ENCODE results near the gene TCF4. TPM values are rescaled to one million over a fixed set of nuclear protein-coding genes. Genes with fewer than 3 reads are reported as not detected.

The TCF4 gene
- polyA plus RNA-seq, 1 of the 3 experiments (the other 2 are of a cell fraction), result 39.1 TPM

GRCh38 chr18:55338978-55339650 lies 248.9 kb downstream of the TCF4 start (continued):
- TF ChIP-seq CTCF (IDR thresholded peaks at IDR 0.05), result peak; percentile 49
- peak; percentile 78 for TF ChIP-seq MXI1 (IDR thresholded peaks at IDR 0.05; ENCODE audit: low read depth, low read length)
- no peak for TF ChIP-seq RXRA (IDR thresholded peaks at IDR 0.05; ENCODE audit: borderline replicate concordance, low read depth)
- TF ChIP-seq SIN3A (IDR thresholded peaks at IDR 0.05; ENCODE audit: borderline replicate concordance, low read depth, low read length), result no peak
- TF ChIP-seq EZH2phosphoT487 (IDR thresholded peaks at IDR 0.05; ENCODE audit: borderline replicate concordance, low read depth), result no peak
- TF ChIP-seq NRF1 (IDR thresholded peaks at IDR 0.05; ENCODE audit: low read depth, low read length), result no peak

GRCh38 chr18:55337908-55338521 lies 250.0 kb downstream of the TCF4 start:
- TF ChIP-seq FOXJ3 (CRISPR knock-in tag; IDR thresholded peaks at IDR 0.05) (no peak), MXI1 (IDR thresholded peaks at IDR 0.05; ENCODE audit: low read depth, low read length) (0 out of 2 replicates have a peak, but pooled peaks have one; percentile 6), USF2 (IDR thresholded peaks at IDR 0.05; ENCODE audit: borderline replicate concordance, low read depth, low read length) (no peak), MAX (IDR thresholded peaks at IDR 0.05; ENCODE audit: low read depth) (peak; percentile 15; the same call in 1 of the 2 replicates)
- DNase-seq, result no peak
- Histone ChIP-seq H3K36me3 (replicated peaks in 1 of 2; ENCODE audit: control insufficient read depth in 1 of 2, insufficient read depth in 2 of 2, low read length in 1 of 2) (peaks cover 0 to 2% of the 10 kb centered on the region in 2 experiments), H2AFZ (ENCODE audit: low read depth) (peak overlapping the region; percentile 57), H4K20me1 (ENCODE audit: insufficient read depth) (no peaks in the 10 kb centered on the region), H3K4me2 (peak overlapping the region; percentile 86), H3K27me3 (ENCODE audit: insufficient read depth) (no peaks in the 10 kb centered on the region), H3K4me3 (ENCODE audit: low read depth in 2 of 2, low read length in 1 of 2) (peak overlapping the region; percentile 21 to 53), H3K27ac (ENCODE audit: low read depth in 2 of 2, low read length in 1 of 2) (peak overlapping the region; percentile 82 to 98), H3F3A (replicated peaks; ENCODE audit: insufficient read depth) (peaks cover 26% of the 10 kb centered on the region), H3K9me3 (no peaks in the 10 kb centered on the region), H3K9me2 (no peaks in the 10 kb centered on the region), H3K9ac (peak overlapping the region; percentile 57; the same call in 1 of the 2 replicates), H3K79me2 (ENCODE audit: insufficient read depth) (peaks cover 34% of the 10 kb centered on the region), H3K4me1 (ENCODE audit: control insufficient read depth in 1 of 2, insufficient read depth in 2 of 2, low read depth in 1 of 2, low read length in 1 of 2) (peaks cover 47 to 55% of the 10 kb centered on the region in 2 experiments)
- ChIA-PET POLR2A (interaction anchor here (1.0 to 2.6 kb wide), 2 partner anchors 15 to 20 kb away, joined by 3 to 12 read pairs; no protein-coding TSS in a partner anchor), CTCF (interaction anchor here (0.5 to 3.4 kb wide), 6 partner anchors 9 to 777 kb away, joined by 3 to 26 read pairs (median 3); no protein-coding TSS in a partner anchor)
- 13% methylated on average over 12 of the region's 13 CpGs for WGBS (ENCODE audit: low lambda C conversion rate)
